ENCODE results near the gene SPEN.

The SPEN gene

GRCh38 chr1:15983275-15983674, 135.8 kb downstream of the SPEN start:
- DNase-seq (ENCODE audit: low read depth, low spot score): no peak

GRCh38 chr1:15985611-15986297, 138.2 kb downstream of the SPEN start:
- no peak for DNase-seq (ENCODE audit: low read depth, low spot score)

GRCh38 chr1:15988856-15989736, 141.6 kb downstream of the SPEN start:
- no peak for DNase-seq (ENCODE audit: low read depth, low spot score)

- no peak for DNase-seq (ENCODE audit: low read depth, low spot score)
Observed at GRCh38 chr1:15989776-15990175, 142.3 kb downstream of the SPEN start.
